GM21825 (cell line): ENCODE measurements around the gene OR6C70.
"Not testable (repeated sequence)": the region's sequence is repeated elsewhere in the genome, so short reads cannot be mapped to it uniquely, and the experiment has no call there.

Experiments used
- ATAC-seq: cut with Tn5 transposase; IDR thresholded peaks from one replicate; pipeline ENCODE4 v1.9.1; 2021; ENCODE audit warnings: mild to moderate bottlenecking, moderate library complexity; ENCODE audit not compliant: unreplicated experiment

OR6C70 gene

GRCh38 chr12:55470088-55470829 lies at the start of gene OR6C70:
Gene OR6C70, minus strand, starts transcription at chr12:55470138. Its CDS starts 0 bp downstream, at chr12:55470138.
- ATAC-seq = no peak

- ATAC-seq = no peak
Measured at GRCh38 chr12:55516391-55516790, 46.5 kb upstream of the OR6C70 start.

- no peak for ATAC-seq
Measured at GRCh38 chr12:55515696-55516095, 45.8 kb upstream of the OR6C70 start.

GRCh38 chr12:55501601-55502000 lies 31.7 kb upstream of the OR6C70 start:
- ATAC-seq = no peak

GRCh38 chr12:55499810-55500252 lies 29.9 kb upstream of the OR6C70 start:
- ATAC-seq = no peak

- no peak for ATAC-seq
Measured at GRCh38 chr12:55499231-55499630, 29.3 kb upstream of the OR6C70 start.

- ATAC-seq = no peak
Measured at GRCh38 chr12:55495490-55495889, 25.6 kb upstream of the OR6C70 start.

- ATAC-seq = no peak
Measured at GRCh38 chr12:55492078-55492477, 22.1 kb upstream of the OR6C70 start, which contains the start of gene OR6C68. Gene OR6C68, plus strand, starts transcription at chr12:55492378. Its CDS starts 0 bp downstream, at chr12:55492378.

- not testable (repeated sequence) for ATAC-seq
Measured at GRCh38 chr12:55484284-55484683, 14.3 kb upstream of the OR6C70 start.

- ATAC-seq = not testable (repeated sequence)
Measured at GRCh38 chr12:55479136-55479535, 9.2 kb upstream of the OR6C70 start.

- ATAC-seq = no peak
Measured at GRCh38 chr12:55472264-55472663, 2.3 kb upstream of the OR6C70 start.

- no peak for ATAC-seq
Measured at GRCh38 chr12:55469291-55469690, 647 bp downstream of the OR6C70 start.

GRCh38 chr12:55467836-55468235 lies 2.1 kb downstream of the OR6C70 start:
- ATAC-seq = peak; percentile 67

- ATAC-seq = not testable (repeated sequence)
Measured at GRCh38 chr12:55464926-55465325, 5.0 kb downstream of the OR6C70 start.

- no peak for ATAC-seq
Measured at GRCh38 chr12:55448825-55449224, 21.1 kb downstream of the OR6C70 start.

GRCh38 chr12:55446326-55446725 lies 23.6 kb downstream of the OR6C70 start:
- ATAC-seq = no peak

- ATAC-seq = no peak
Measured at GRCh38 chr12:55445357-55445756, 24.6 kb downstream of the OR6C70 start.

GRCh38 chr12:55443776-55444175 lies 26.2 kb downstream of the OR6C70 start, which contains the start of gene OR6C2:
Gene OR6C2, plus strand, starts transcription at chr12:55444076. Its CDS starts 8,138 bp downstream, at chr12:55452214.
- ATAC-seq = no peak

GRCh38 chr12:55441233-55441632 lies 28.7 kb downstream of the OR6C70 start:
- not testable (repeated sequence) for ATAC-seq

GRCh38 chr12:55428331-55429243 lies 41.4 kb downstream of the OR6C70 start:
- no peak for ATAC-seq

- no peak for ATAC-seq
Measured at GRCh38 chr12:55425954-55426353, 44.0 kb downstream of the OR6C70 start, which contains the start of gene OR6C76. Gene OR6C76, plus strand, starts transcription at chr12:55426254. Its CDS starts 0 bp downstream, at chr12:55426254.
